Measurements from ENCODE around the gene SLC6A16.

DNA sequence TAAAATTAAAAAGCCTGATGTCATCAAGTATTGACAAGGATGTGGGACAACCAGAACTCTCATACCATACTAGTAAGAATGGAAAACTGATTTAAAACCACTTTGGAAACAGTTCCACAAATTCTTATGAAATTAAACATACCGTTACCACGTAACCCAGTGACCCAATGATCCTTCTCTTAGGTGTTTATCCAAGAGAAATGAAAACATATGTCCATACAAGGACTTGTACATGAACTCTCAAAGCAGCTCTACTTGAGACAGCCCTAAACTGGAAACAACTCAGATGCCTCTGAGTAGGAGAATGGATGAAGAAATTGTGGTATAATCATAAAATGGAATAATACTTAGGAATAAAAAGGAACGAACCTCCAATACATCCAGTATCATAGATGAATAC lies 27.6 kb downstream of the SLC6A16 start:
- TF ChIP-seq, protein P1, sequence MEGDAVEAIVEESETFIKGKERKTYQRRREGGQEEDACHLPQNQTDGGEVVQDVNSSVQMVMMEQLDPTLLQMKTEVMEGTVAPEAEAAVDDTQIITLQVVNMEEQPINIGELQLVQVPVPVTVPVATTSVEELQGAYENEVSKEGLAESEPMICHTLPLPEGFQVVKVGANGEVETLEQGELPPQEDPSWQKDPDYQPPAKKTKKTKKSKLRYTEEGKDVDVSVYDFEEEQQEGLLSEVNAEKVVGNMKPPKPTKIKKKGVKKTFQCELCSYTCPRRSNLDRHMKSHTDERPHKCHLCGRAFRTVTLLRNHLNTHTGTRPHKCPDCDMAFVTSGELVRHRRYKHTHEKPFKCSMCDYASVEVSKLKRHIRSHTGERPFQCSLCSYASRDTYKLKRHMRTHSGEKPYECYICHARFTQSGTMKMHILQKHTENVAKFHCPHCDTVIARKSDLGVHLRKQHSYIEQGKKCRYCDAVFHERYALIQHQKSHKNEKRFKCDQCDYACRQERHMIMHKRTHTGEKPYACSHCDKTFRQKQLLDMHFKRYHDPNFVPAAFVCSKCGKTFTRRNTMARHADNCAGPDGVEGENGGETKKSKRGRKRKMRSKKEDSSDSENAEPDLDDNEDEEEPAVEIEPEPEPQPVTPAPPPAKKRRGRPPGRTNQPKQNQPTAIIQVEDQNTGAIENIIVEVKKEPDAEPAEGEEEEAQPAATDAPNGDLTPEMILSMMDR (IDR thresholded peaks at IDR 0.05): no peak
- TF ChIP-seq POLR2A (IDR thresholded peaks at IDR 0.05): no peak

Data from heart left ventricle (tissue), 13 donors.